AG04450 (cell line): ENCODE data around the gene EXOC3L4. TPM values are rescaled to one million over a fixed set of nuclear protein-coding genes. Genes with fewer than 3 reads are reported as not detected.

Source experiments
- CTCF ChIA-PET: fragments of 300-600, 350-600 bp; formaldehyde crosslinking; extraction: SDS; loops from one replicate; lab custom pipeline; 2022; ENCODE audit warnings: antibody characterized with exemption, inconsistent platforms; lab: Charles Lee
- POLR2A ChIA-PET: fragments of 350-600 bp; formaldehyde crosslinking; extraction: SDS; loops from one replicate; lab custom pipeline; 2021; ENCODE audit warnings: antibody characterized with exemption, inconsistent platforms; lab: Yijun Ruan, JAX
- DNase-seq: peaks from one replicate; pipeline ENCODE4 v3.0.0-alpha.2; 2011; ENCODE audit warnings: low read depth, low spot score
- H3K27ac ChIP-seq: one replicate; pipeline ENCODE4 v1.5.1; 2012; ENCODE audit warnings: low read depth, low read length, control low read depth
- H3K27me3 ChIP-seq: one replicate; pipeline ENCODE4 v1.6.0; 2012; ENCODE audit warnings: low read length; ENCODE audit not compliant: control insufficient read depth, insufficient read depth
- H3K4me3 ChIP-seq: 2 replicates; pipeline ENCODE4 v1.5.1; 2011; ENCODE audit warnings: mild to moderate bottlenecking, low read depth, low read length, control low read depth
- H3K9me3 ChIP-seq: 2 replicates; pipeline ENCODE4 v1.5.1; 2012; ENCODE audit warnings: low read length; ENCODE audit not compliant: control insufficient read depth, insufficient read depth
- CTCF ChIP-seq: IDR thresholded peaks from 2 replicates; pipeline ENCODE4 v1.5.1; 2011; ENCODE audit warnings: low read depth, low read length, control low read depth, inconsistent platforms
- polyA plus RNA-seq: library from polyadenylated mRNA; depleted of rRNA; stranded (reverse); fragments of >200 nt; gene quantifications from 2 replicates; pipeline ENCODE4 v1.2.3, GENCODE V29; 2011

Gene EXOC3L4
- polyA plus RNA-seq, 1 experiment: not detected

- Histone ChIP-seq H3K27ac (no peak overlapping the region), H3K9me3 (peaks cover 5% of the 10 kb centered on the region; the same call in 1 of the 2 replicates), H3K4me3 (no peak overlapping the region), H3K27me3 (peaks cover 18% of the 10 kb centered on the region)
- ChIA-PET CTCF (no interaction called here), POLR2A (no interaction called here)
- DNase-seq: no peak
- no peak for TF ChIP-seq CTCF
Observed at GRCh38 chr14:103090481-103091020, 4.0 kb upstream of the EXOC3L4 start.

- CTCF ChIA-PET: no interaction called here
- no peak for DNase-seq
- H3K27me3 ChIP-seq: peaks cover 14% of the 10 kb centered on the region
- POLR2A ChIA-PET: no interaction called here
- H3K27ac ChIP-seq: no peak overlapping the region
- peak; percentile 39 for TF ChIP-seq CTCF
- H3K9me3 ChIP-seq: peaks cover 5% of the 10 kb centered on the region; the same call in 1 of the 2 replicates
- peak overlapping the region; percentile 43 for H3K4me3 ChIP-seq
Observed at GRCh38 chr14:103091041-103091882, 3.3 kb upstream of the EXOC3L4 start.

- POLR2A ChIA-PET: no interaction called here
Observed at GRCh38 chr14:103091883-103092222, 2.7 kb upstream of the EXOC3L4 start.

GRCh38 chr14:103093856-103094405, 594 bp upstream of the EXOC3L4 start:
- H3K9me3 ChIP-seq: peaks cover 5% of the 10 kb centered on the region; the same call in 1 of the 2 replicates
- peaks cover 20% of the 10 kb centered on the region for H3K27me3 ChIP-seq
- no peak overlapping the region for H3K4me3 ChIP-seq
- ChIA-PET CTCF (interaction anchor here (3.4 kb wide), 1 partner anchor 11 kb away, joined by 22 read pairs; no protein-coding TSS in a partner anchor), POLR2A (no interaction called here)
- no peak for TF ChIP-seq CTCF
- no peak for DNase-seq
- no peak overlapping the region for H3K27ac ChIP-seq

More at GRCh38 chr14:103091883-103092222, 2.7 kb upstream of the EXOC3L4 start:
- TF ChIP-seq CTCF: no peak
- CTCF ChIA-PET: interaction anchor here (0.6 kb wide), 1 partner anchor 15 kb away, joined by 4 read pairs; no protein-coding TSS in a partner anchor
- H3K9me3 ChIP-seq: peaks cover 5% of the 10 kb centered on the region; the same call in 1 of the 2 replicates
- H3K27me3 ChIP-seq: peaks cover 13% of the 10 kb centered on the region
- H3K4me3 ChIP-seq: peak overlapping the region; percentile 43
- no peak overlapping the region for H3K27ac ChIP-seq
- DNase-seq: no peak
